ENCODE measurements around the gene KCTD4. TPM values are rescaled to one million over a fixed set of nuclear protein-coding genes. Genes with fewer than 3 reads are reported as not detected.

The KCTD4 gene
- total and polyA plus RNA-seq, 10 of the 15 experiments (the other 5 are each of a cell fraction or from before 2014, with no cell fraction given): 0.09 TPM; not detected in 9

DNA sequence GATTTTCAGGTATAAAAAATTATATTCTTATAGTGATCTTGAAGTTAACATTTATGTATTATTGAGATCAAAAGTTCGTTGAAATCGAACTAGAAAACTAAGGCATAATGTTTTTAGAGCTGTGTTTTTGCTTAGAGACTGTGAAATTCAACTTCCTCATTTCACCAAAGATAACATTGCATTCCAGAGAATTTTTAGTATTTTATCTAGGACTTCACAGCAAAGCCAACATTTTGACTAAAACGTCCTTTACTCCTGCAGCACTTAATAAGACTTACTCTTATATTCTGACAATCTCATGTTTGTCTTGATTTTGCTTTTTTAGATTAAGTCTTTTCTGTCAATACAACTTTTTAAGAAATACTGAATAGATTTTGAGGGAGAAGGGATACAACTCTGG is 4.7 kb downstream of the KCTD4 start:
- WGBS (ENCODE audit: insufficient coverage, insufficient replicate concordance, low lambda C conversion rate, missing lambda C conversion rate): 97% methylated on average over 3 of the region's 3 CpGs
- TF ChIP-seq, protein P1, sequence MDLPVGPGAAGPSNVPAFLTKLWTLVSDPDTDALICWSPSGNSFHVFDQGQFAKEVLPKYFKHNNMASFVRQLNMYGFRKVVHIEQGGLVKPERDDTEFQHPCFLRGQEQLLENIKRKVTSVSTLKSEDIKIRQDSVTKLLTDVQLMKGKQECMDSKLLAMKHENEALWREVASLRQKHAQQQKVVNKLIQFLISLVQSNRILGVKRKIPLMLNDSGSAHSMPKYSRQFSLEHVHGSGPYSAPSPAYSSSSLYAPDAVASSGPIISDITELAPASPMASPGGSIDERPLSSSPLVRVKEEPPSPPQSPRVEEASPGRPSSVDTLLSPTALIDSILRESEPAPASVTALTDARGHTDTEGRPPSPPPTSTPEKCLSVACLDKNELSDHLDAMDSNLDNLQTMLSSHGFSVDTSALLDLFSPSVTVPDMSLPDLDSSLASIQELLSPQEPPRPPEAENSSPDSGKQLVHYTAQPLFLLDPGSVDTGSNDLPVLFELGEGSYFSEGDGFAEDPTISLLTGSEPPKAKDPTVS (IDR thresholded peaks at IDR 0.05; ENCODE audit: low read depth, low read length): no peak
- TF ChIP-seq, protein P2, sequence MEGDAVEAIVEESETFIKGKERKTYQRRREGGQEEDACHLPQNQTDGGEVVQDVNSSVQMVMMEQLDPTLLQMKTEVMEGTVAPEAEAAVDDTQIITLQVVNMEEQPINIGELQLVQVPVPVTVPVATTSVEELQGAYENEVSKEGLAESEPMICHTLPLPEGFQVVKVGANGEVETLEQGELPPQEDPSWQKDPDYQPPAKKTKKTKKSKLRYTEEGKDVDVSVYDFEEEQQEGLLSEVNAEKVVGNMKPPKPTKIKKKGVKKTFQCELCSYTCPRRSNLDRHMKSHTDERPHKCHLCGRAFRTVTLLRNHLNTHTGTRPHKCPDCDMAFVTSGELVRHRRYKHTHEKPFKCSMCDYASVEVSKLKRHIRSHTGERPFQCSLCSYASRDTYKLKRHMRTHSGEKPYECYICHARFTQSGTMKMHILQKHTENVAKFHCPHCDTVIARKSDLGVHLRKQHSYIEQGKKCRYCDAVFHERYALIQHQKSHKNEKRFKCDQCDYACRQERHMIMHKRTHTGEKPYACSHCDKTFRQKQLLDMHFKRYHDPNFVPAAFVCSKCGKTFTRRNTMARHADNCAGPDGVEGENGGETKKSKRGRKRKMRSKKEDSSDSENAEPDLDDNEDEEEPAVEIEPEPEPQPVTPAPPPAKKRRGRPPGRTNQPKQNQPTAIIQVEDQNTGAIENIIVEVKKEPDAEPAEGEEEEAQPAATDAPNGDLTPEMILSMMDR (IDR thresholded peaks at IDR 0.05 in 2 of 3, conservative IDR thresholded peaks at IDR 0.05 in 1 of 3; ENCODE audit: control insufficient read depth in 2 of 3, extremely low read depth in 1 of 3, insufficient read depth in 1 of 3, low read depth in 3 of 3, low read length in 3 of 3): no peak
- TF ChIP-seq SMAD5 (IDR thresholded peaks at IDR 0.05; ENCODE audit: low read depth) (no peak), SMC3 (IDR thresholded peaks at IDR 0.05; ENCODE audit: borderline replicate concordance, low read length) (no peak), ZNF24 (IDR thresholded peaks at IDR 0.05) (no peak), SREBF2 (IDR thresholded peaks at IDR 0.05; ENCODE audit: low read length) (no peak), PAX8 (IDR thresholded peaks at IDR 0.05) (no peak), MYB (IDR thresholded peaks at IDR 0.05; ENCODE audit: borderline replicate concordance, low read depth, low read length) (no peak), POU2F2 (IDR thresholded peaks at IDR 0.05; ENCODE audit: borderline replicate concordance, low read depth, low read length) (no peak), CBX3 (IDR thresholded peaks at IDR 0.05; ENCODE audit: borderline replicate concordance, low read depth) (no peak), RCOR1 (conservative IDR thresholded peaks at IDR 0.05; ENCODE audit: low read depth, low read length) (no peak), SP1 (IDR thresholded peaks at IDR 0.05; ENCODE audit: low read depth, low read length) (no peak), ETV6 (conservative IDR thresholded peaks at IDR 0.05 in 1 of 2, IDR thresholded peaks at IDR 0.05 in 1 of 2; ENCODE audit: borderline replicate concordance in 1 of 2, low read depth in 1 of 2) (no peak), EZH2 (IDR thresholded peaks at IDR 0.05; ENCODE audit: borderline replicate concordance, control insufficient read depth, low read depth, low read length) (no peak), TCF12 (IDR thresholded peaks at IDR 0.05; ENCODE audit: low read depth, low read length) (no peak), EP300 (IDR thresholded peaks at IDR 0.05; ENCODE audit: borderline replicate concordance in 1 of 2, control insufficient read depth in 1 of 2, low read depth in 2 of 2, low read length in 2 of 2) (no peak), DPF2 (IDR thresholded peaks at IDR 0.05) (no peak)
- TF ChIP-seq, protein P3, sequence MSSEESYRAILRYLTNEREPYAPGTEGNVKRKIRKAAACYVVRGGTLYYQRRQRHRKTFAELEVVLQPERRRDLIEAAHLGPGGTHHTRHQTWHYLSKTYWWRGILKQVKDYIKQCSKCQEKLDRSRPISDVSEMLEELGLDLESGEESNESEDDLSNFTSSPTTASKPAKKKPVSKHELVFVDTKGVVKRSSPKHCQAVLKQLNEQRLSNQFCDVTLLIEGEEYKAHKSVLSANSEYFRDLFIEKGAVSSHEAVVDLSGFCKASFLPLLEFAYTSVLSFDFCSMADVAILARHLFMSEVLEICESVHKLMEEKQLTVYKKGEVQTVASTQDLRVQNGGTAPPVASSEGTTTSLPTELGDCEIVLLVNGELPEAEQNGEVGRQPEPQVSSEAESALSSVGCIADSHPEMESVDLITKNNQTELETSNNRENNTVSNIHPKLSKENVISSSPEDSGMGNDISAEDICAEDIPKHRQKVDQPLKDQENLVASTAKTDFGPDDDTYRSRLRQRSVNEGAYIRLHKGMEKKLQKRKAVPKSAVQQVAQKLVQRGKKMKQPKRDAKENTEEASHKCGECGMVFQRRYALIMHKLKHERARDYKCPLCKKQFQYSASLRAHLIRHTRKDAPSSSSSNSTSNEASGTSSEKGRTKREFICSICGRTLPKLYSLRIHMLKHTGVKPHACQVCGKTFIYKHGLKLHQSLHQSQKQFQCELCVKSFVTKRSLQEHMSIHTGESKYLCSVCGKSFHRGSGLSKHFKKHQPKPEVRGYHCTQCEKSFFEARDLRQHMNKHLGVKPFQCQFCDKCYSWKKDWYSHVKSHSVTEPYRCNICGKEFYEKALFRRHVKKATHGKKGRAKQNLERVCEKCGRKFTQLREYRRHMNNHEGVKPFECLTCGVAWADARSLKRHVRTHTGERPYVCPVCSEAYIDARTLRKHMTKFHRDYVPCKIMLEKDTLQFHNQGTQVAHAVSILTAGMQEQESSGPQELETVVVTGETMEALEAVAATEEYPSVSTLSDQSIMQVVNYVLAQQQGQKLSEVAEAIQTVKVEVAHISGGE (CRISPR knock-in tag; IDR thresholded peaks at IDR 0.05): no peak

More for the DNA sequence above, 4.7 kb downstream of the KCTD4 start:
- Histone ChIP-seq H4K20me1 (ENCODE audit: control insufficient read depth, insufficient read depth) (no peaks in the 10 kb centered on the region), H3K27me3 (replicated peaks in 1 of 2; ENCODE audit: control insufficient read depth in 2 of 2, insufficient read depth in 2 of 2, low read length in 1 of 2) (no peaks in the 10 kb centered on the region), H3K27ac (ENCODE audit: control insufficient read depth, insufficient read depth) (no peak overlapping the region; the same call in 1 of the 2 replicates), H3K79me2 (ENCODE audit: control insufficient read depth, insufficient read depth, low read length) (no peaks in the 10 kb centered on the region), H3K9me3 (replicated peaks; ENCODE audit: control insufficient read depth, insufficient read depth, low read length) (no peaks in the 10 kb centered on the region), H3K4me1 (ENCODE audit: control insufficient read depth, insufficient read depth, low read length) (peaks cover 5% of the 10 kb centered on the region; the same call in 1 of the 2 replicates), H3K36me3 (ENCODE audit: control insufficient read depth in 2 of 2, insufficient read depth in 2 of 2, low read length in 1 of 2) (0 out of 4 replicates have a peak, but pooled peaks cover 0 to 3% of the 10 kb centered on the region in 2 experiments), H3K4me2 (ENCODE audit: control insufficient read depth, insufficient read depth) (no peak overlapping the region), H3K4me3 (no peak overlapping the region), H3K9ac (ENCODE audit: control insufficient read depth, insufficient read depth, low read length) (no peak overlapping the region), H2AFZ (ENCODE audit: control insufficient read depth, low read depth, low read length) (no peak overlapping the region)
- ChIA-PET CTCF (no interaction called here), POLR2A (no interaction called here), SMC1A (ENCODE audit: uncharacterized antibody, unreplicated experiment) (interaction anchor here (0.8 to 1.3 kb wide), 2 partner anchors 8 to 11 kb away, joined by 3 read pairs; no protein-coding TSS in a partner anchor), RAD21 (ENCODE audit: unreplicated experiment) (interaction anchor here (0.6 kb wide), 1 partner anchor 149 kb away, joined by 4 read pairs; no protein-coding TSS in a partner anchor)
- DNase-seq (ENCODE audit: low read depth, low spot score) (no peak), FAIRE-seq (peak; percentile 41), ATAC-seq (no peak)
- no TSS peak for BruUV-seq (replicated peaks)
- in situ Hi-C loops (cut with MboI): no loop called here
- intact Hi-C loops (cut with micrococcal nuclease; ENCODE audit: unreplicated experiment): no loop called here

All from GM12878 (cell line).